Lower leg skin (tissue), 4 donors: Measurements from ENCODE around the gene SLC12A4. TPM values are rescaled to one million over a fixed set of nuclear protein-coding genes. Genes with fewer than 3 reads are reported as not detected.

Experiments used
- DNase-seq, 2 donors: peaks; one replicate each; pipeline ENCODE4 v3.0.0-alpha.2; 2019; ENCODE audit warnings: low spot score in 2 of 2
- H3K4me3 ChIP-seq: fragments of 200-600 bp; sonication (generic); 2 replicates; pipeline ENCODE4 v1.5.1; 2017; ENCODE audit warnings: mild to moderate bottlenecking, low read depth; ENCODE audit not compliant: poor library complexity, severe bottlenecking
- POLR2A ChIP-seq, 2 donors: fragments of 450-650 bp; IDR thresholded peaks; one replicate each; pipeline ENCODE4 v1.6.1; 2016 to 2017; ENCODE audit warnings: antibody characterized with exemption in 2 of 2, mild to moderate bottlenecking in 1 of 2, moderate library complexity in 1 of 2
- WGBS, 2 donors: methylation state at CpG; one replicate each; pipeline ENCODE4 v1.1.5; 2018; 5-methylcytosine and 5-hydroxymethylcytosine counted together
- intact Hi-C: fragments of 100-400 bp; cut with DNase I; formaldehyde crosslinking; loops from one replicate; pipeline ENCODE4 v1.15.0; 2023; ENCODE audit warnings: low total_unique reads
- total RNA-seq, 4 donors: library from RNA; depleted of rRNA; stranded (reverse); fragments of >200 nt; gene quantifications; one replicate each; pipeline ENCODE4 v1.1.0, GENCODE V29; 2016
- TF ChIP-seq, protein P1 (sequence below), 3 donors: fragments of 450-650 bp; IDR thresholded peaks; one replicate each; pipeline ENCODE4 v1.5.1; 2016; ENCODE audit warnings: antibody characterized with exemption in 3 of 3, mild to moderate bottlenecking in 3 of 3, moderate library complexity in 2 of 3

Gene SLC12A4
- total RNA-seq, 4 donors from 2014 or later = 31.3 to 74.1 (median 50.9) TPM

DNA sequence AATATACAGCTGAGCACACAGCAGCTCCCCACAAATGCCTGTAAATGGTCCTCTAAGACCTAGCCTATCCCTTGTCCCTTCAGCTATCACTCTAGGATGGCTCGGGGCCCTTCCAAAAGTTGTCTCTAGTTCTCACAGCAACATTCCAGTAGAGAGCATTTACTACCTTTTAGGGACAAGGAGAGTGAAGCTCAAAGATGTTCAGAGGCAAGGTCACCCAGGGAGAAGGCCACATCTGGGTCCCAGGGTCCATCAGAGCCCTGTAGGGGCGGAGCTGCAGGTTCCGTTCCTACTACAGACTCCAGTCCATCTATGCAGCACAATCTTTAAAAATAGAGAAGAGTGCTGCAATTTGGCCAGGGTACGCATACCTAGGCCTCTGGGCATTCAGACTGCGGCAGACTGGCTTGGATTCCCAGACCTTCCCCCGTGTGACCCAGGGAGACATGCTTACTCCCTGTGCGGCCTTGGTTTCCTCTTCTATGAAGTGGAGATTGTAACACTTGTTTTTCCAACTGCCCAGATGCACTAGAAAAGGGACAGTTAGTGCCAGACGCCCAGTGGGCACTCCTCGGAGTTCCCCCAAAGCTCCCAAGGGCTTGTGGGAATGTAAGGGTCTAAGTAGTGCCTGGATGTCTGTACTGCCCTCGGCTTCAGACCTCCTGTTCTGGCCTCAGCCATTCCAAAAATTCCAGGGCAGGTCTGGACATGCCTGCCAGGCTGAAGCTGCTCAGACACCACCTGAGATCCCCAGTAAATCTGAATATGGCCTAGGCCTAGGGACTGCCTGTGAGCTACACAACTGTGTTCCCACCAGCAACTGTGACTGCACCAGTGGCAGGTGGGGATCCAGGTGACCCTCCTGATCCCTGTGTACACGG, 2.5 kb downstream of the SLC12A4 start:
- no peak for DNase-seq
- no peak overlapping the region for H3K4me3 ChIP-seq
- TF ChIP-seq POLR2A (IDR thresholded peaks at IDR 0.05) = no peak
- TF ChIP-seq, protein P1, sequence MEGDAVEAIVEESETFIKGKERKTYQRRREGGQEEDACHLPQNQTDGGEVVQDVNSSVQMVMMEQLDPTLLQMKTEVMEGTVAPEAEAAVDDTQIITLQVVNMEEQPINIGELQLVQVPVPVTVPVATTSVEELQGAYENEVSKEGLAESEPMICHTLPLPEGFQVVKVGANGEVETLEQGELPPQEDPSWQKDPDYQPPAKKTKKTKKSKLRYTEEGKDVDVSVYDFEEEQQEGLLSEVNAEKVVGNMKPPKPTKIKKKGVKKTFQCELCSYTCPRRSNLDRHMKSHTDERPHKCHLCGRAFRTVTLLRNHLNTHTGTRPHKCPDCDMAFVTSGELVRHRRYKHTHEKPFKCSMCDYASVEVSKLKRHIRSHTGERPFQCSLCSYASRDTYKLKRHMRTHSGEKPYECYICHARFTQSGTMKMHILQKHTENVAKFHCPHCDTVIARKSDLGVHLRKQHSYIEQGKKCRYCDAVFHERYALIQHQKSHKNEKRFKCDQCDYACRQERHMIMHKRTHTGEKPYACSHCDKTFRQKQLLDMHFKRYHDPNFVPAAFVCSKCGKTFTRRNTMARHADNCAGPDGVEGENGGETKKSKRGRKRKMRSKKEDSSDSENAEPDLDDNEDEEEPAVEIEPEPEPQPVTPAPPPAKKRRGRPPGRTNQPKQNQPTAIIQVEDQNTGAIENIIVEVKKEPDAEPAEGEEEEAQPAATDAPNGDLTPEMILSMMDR (IDR thresholded peaks at IDR 0.05) = no peak
- 50 to 53% methylated on average over 8 to 11 of the region's 11 CpGs for WGBS, 2 donors
- intact Hi-C loops = no loop called here

DNA sequence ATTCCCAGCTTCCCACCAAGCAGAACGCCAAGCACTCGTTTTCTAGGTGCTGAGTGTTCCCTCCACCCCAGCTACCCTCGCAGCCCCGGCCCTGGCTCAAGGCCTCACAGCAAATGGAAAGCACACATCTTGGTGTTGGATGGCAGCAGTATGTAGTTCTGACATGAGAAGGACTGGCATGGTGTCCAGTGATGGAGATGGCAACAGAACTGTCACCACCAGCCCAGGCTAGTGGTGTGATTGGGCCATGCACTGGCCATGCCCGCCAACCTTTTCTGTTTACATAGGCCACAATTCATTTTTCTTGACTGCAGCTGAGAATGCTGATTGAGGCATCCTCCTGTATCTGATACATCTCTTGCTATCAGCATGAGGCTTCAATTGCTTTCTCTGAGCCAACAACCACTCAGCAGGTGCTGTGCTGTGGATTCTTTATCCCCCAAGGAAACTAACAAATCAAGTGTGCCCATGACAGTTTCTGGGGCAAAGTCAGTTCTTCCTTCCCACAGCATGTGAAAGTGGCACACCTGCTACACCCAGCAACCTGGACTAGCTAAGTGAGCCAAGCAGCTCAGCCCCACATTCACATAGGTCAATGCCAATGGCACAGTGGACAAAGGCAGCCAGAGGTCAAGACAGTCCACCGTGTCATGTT, 3.8 kb downstream of the SLC12A4 start:
- WGBS, 2 donors = 63 to 76% methylated on average over 6 of the region's 6 CpGs
- no peak for TF ChIP-seq POLR2A (IDR thresholded peaks at IDR 0.05)
- TF ChIP-seq, protein P1 (IDR thresholded peaks at IDR 0.05) = no peak
- DNase-seq = no peak
- intact Hi-C loops = no loop called here
- no peak overlapping the region for H3K4me3 ChIP-seq

DNA sequence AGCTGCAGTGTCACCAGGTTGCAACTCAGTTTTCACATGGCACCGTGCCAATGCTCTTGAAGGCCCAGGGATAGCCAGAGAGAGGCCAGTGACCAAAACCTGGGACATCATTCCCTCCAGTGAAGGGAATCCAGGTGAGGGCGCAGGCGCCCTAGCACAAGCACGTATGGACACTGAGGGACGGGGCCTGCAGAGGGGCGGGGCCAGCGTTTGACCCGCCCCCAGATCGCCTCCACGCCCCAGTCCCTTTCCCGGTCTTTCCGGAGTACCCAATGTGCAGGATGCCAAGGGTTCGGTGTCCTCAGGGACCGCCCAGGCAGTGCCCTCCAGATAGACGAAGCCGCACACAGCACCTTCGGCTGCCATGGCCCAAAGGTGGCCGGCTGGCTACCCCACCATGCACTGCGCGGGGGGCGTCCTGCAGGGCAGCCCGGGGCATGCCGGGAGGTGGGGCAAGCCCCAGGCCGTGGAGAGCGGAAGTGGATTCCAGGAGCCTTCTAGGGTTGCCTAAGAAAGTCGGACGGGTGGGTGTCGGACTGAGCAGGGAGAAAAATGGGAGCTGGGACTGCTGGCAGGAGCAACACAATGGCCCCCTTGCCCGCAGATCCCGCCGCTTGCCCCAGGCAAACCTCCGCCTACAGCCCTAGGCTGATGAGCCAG, 4.6 kb downstream of the SLC12A4 start:
- 60 to 82% methylated on average over 11 to 28 of the region's 32 CpGs for WGBS, 2 donors
- TF ChIP-seq POLR2A (IDR thresholded peaks at IDR 0.05) = no peak
- TF ChIP-seq, protein P1 (IDR thresholded peaks at IDR 0.05) = no peak
- no peak overlapping the region for H3K4me3 ChIP-seq
- intact Hi-C loops = no loop called here
- no peak for DNase-seq

DNA sequence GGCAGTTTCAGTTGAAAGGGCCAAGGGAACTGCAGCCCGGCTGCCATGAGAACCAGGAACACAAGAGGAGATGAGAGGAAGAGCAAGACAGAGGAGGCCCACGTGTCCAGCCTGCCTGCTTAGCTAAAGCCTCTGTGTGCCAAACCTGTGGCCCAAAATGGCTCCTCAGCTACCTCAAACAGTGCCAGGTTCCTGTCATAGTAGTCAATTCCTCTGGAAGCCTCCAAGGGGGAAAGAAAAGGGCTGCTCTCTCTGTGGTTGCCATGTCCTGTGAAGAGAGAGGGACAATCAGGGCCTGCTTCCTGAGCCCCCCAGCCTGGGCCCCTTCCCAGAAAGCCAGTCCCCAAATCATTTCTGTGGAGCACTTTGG, 5.2 kb downstream of the SLC12A4 start:
- 59 to 65% methylated on average over 2 of the region's 2 CpGs for WGBS, 2 donors
- intact Hi-C loops = no loop called here
- H3K4me3 ChIP-seq = no peak overlapping the region
- TF ChIP-seq, protein P1 (IDR thresholded peaks at IDR 0.05) = no peak
- TF ChIP-seq POLR2A (IDR thresholded peaks at IDR 0.05) = no peak
- DNase-seq = no peak

DNA sequence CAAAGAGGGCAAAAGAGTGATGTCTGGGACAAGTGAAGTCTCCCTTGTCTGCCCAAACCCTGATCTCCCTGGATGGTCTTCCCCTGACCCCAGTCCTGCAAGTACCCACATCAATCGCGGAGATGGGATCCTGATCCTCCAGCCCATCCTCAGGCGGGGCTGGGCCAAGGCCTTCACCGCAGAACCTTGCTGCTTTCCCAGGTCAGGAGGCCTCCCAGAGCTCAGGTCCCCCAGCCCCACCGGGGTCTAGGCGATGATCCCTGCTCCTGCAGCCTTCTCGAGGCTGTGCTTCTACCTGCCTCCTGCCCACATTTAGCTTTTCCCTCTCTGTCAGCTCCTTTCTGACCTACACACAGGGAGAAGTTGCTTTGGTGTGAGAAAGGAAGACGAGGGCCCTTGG, 6.3 kb downstream of the SLC12A4 start:
- no peak for DNase-seq
- intact Hi-C loops = no loop called here

More for the DNA sequence above, 6.3 kb downstream of the SLC12A4 start:
- no peak for TF ChIP-seq POLR2A (IDR thresholded peaks at IDR 0.05)
- TF ChIP-seq, protein P1 (IDR thresholded peaks at IDR 0.05) = no peak
- WGBS, 2 donors = 69 to 77% methylated on average over 8 of the region's 8 CpGs
- H3K4me3 ChIP-seq = no peak overlapping the region
